Pons (tissue), 1 donor: Measurements from ENCODE around the gene OVCH2.
"Not testable (repeated sequence)": the region's sequence is repeated elsewhere in the genome, so short reads cannot be mapped to it uniquely, and the experiment has no call there.

Source experiments
- DNase-seq: peaks from one replicate; pipeline ENCODE4 v3.0.0-alpha.2; 2016; ENCODE audit warnings: low spot score

The OVCH2 gene

GRCh38 chr11:7706377-7706776 lies at the start of gene OVCH2:
TSS of gene OVCH2 (minus strand) at chr11:7706477. CDS start at chr11:7706394, 83 bp downstream.
- no peak for DNase-seq

- DNase-seq = no peak
Measured at GRCh38 chr11:7749456-7749855, 43.2 kb upstream of the OVCH2 start.

GRCh38 chr11:7734767-7735166 lies 28.5 kb upstream of the OVCH2 start:
- not testable (repeated sequence) for DNase-seq

GRCh38 chr11:7714786-7715185 lies 8.5 kb upstream of the OVCH2 start:
- no peak for DNase-seq

GRCh38 chr11:7703740-7704139 lies 2.5 kb downstream of the OVCH2 start:
- DNase-seq = no peak

- DNase-seq = no peak
Measured at GRCh38 chr11:7696424-7696823, 9.9 kb downstream of the OVCH2 start.

- DNase-seq = no peak
Measured at GRCh38 chr11:7694235-7694634, 12.0 kb downstream of the OVCH2 start.

GRCh38 chr11:7692426-7692825 lies 13.9 kb downstream of the OVCH2 start:
- DNase-seq = no peak

- DNase-seq = no peak
Measured at GRCh38 chr11:7691759-7692350, 14.4 kb downstream of the OVCH2 start.

GRCh38 chr11:7690648-7691047 lies 15.6 kb downstream of the OVCH2 start:
- no peak for DNase-seq

GRCh38 chr11:7689239-7689638 lies 17.0 kb downstream of the OVCH2 start:
- DNase-seq = no peak

- peak; percentile 55 for DNase-seq
Measured at GRCh38 chr11:7688238-7688826, 17.9 kb downstream of the OVCH2 start.

GRCh38 chr11:7687386-7687785 lies 18.9 kb downstream of the OVCH2 start:
- DNase-seq = no peak

GRCh38 chr11:7686761-7687160 lies 19.5 kb downstream of the OVCH2 start:
- DNase-seq = no peak

- no peak for DNase-seq
Measured at GRCh38 chr11:7683571-7683970, 22.7 kb downstream of the OVCH2 start.

GRCh38 chr11:7677796-7678201 lies 28.5 kb downstream of the OVCH2 start:
- no peak for DNase-seq

GRCh38 chr11:7677071-7677470 lies 29.2 kb downstream of the OVCH2 start:
- no peak for DNase-seq

- no peak for DNase-seq
Measured at GRCh38 chr11:7675631-7676030, 30.6 kb downstream of the OVCH2 start.

GRCh38 chr11:7673724-7674434 lies 32.4 kb downstream of the OVCH2 start:
- DNase-seq = no peak

- DNase-seq = no peak
Measured at GRCh38 chr11:7672960-7673723, 33.1 kb downstream of the OVCH2 start, which contains the start of gene CYB5R2. TSS of gene CYB5R2 (minus strand) at chr11:7673500. CDS start at chr11:7672825, 675 bp downstream.

- no peak for DNase-seq
Measured at GRCh38 chr11:7672276-7672959, 33.9 kb downstream of the OVCH2 start.
